ENCODE measurements around the gene RLF. TPM values are rescaled to one million over a fixed set of nuclear protein-coding genes. Genes with fewer than 3 reads are reported as not detected.

RLF gene
- total and polyA plus RNA-seq, 9 donors: 6.9 to 29.3 (median 18.0) TPM

DNA sequence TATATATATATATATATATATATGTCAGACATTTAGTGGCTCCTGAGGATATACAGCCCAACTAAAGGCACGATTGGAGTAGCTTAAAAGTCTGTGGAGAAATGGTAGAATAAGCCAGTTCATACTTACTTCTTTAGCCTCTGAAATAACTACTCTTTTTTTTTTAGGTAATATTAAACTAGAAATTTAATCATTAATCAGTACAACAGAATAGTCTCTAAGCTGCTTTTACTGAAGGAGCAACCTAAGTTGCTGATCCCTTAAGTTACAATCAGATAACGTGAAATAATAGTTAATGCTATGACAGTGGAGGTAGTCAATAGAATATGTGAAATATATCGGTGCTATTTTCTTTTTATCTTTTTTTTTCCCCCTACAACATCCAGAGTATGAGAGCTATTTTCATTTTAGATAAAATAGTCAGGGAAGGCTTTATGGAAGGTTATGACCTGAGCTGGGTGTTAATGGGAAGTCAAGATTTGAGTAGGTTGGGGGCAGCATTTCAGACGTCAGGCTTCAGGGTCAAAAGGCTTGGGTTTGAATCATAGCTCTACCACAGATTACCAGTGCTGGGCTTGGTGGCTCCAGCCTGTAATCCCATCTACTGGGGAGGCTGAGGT lies 112.5 kb downstream of the RLF start:
- no peak overlapping the region for H3K27ac ChIP-seq
- no peak for DNase-seq
- H3K4me3 ChIP-seq: no peak overlapping the region
- H3K9me3 ChIP-seq: no peaks in the 10 kb centered on the region
- TF ChIP-seq POLR2A (IDR thresholded peaks at IDR 0.05) (no peak), EP300 (IDR thresholded peaks at IDR 0.05) (no peak)
- TF ChIP-seq, protein P1, sequence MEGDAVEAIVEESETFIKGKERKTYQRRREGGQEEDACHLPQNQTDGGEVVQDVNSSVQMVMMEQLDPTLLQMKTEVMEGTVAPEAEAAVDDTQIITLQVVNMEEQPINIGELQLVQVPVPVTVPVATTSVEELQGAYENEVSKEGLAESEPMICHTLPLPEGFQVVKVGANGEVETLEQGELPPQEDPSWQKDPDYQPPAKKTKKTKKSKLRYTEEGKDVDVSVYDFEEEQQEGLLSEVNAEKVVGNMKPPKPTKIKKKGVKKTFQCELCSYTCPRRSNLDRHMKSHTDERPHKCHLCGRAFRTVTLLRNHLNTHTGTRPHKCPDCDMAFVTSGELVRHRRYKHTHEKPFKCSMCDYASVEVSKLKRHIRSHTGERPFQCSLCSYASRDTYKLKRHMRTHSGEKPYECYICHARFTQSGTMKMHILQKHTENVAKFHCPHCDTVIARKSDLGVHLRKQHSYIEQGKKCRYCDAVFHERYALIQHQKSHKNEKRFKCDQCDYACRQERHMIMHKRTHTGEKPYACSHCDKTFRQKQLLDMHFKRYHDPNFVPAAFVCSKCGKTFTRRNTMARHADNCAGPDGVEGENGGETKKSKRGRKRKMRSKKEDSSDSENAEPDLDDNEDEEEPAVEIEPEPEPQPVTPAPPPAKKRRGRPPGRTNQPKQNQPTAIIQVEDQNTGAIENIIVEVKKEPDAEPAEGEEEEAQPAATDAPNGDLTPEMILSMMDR (IDR thresholded peaks at IDR 0.05): no peak
- peaks cover 2% of the 10 kb centered on the region for H3K36me3 ChIP-seq
- H3K4me1 ChIP-seq (ENCODE audit: insufficient read depth): no peaks in the 10 kb centered on the region
- no peaks in the 10 kb centered on the region for H3K27me3 ChIP-seq
- 83 to 85% (median 84%) methylated on average over 4 of the region's 4 CpGs for WGBS, 3 donors
- intact Hi-C loops (cut with DNase I): no loop called here

DNA sequence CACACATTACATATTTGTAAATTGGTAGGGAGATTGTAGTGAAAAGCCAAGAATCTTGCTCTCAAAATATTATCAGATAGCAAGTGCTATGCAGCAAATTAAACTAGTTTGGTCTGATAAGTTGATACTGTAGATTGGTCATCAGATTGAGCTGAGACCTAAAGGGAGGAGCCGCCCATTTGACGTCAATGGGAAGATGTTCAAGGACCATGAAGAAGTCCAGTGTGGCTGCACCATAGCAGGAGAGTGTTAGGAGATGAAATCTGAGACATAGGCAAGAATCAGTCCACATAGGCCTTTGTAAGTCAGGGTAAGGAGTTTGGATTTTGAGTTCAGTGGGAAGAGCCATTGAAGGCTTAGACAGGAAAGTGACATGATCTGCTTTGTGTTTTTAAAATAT lies 113.1 kb downstream of the RLF start:
- H3K9me3 ChIP-seq: no peaks in the 10 kb centered on the region
- no peak overlapping the region for H3K27ac ChIP-seq
- H3K4me1 ChIP-seq (ENCODE audit: insufficient read depth): no peaks in the 10 kb centered on the region
- no peak for TF ChIP-seq POLR2A (IDR thresholded peaks at IDR 0.05)
- no peak for TF ChIP-seq EP300 (IDR thresholded peaks at IDR 0.05)
- TF ChIP-seq, protein P1 (IDR thresholded peaks at IDR 0.05): no peak
- no peaks in the 10 kb centered on the region for H3K27me3 ChIP-seq
- peaks cover 2% of the 10 kb centered on the region for H3K36me3 ChIP-seq
- intact Hi-C loops (cut with DNase I): no loop called here
- no peak overlapping the region for H3K4me3 ChIP-seq
- WGBS, 3 donors: 88 to 98% (median 96%) methylated on average over 2 of the region's 2 CpGs
- DNase-seq: no peak

DNA sequence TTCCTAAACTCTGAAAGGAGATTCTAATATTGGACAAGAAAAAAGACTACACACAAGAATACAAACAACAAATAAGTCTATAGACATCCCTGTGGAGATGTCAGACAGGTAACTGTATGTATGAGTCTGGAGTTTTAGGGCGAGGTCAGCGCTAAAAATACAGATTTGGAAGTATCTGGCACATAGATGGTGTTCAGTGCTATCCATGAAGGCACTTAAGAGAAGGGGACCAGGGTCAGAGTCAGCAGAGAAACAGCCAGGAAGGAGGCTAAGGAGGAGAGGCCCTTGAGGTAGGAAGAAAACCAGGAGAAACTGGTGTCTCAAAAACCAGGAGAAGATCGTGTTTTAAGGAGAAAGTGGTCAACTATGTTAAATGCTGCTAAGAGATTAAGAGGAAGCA lies 114.9 kb downstream of the RLF start:
- intact Hi-C loops (cut with DNase I): no loop called here
- H3K4me1 ChIP-seq (ENCODE audit: insufficient read depth): no peaks in the 10 kb centered on the region
- TF ChIP-seq POLR2A (IDR thresholded peaks at IDR 0.05) (no peak), EP300 (IDR thresholded peaks at IDR 0.05) (no peak)
- TF ChIP-seq, protein P1 (IDR thresholded peaks at IDR 0.05): no peak
- H3K27ac ChIP-seq: no peak overlapping the region
- no peaks in the 10 kb centered on the region for H3K36me3 ChIP-seq
- no peak overlapping the region for H3K4me3 ChIP-seq
- WGBS, 3 donors: 86 to 95% (median 90%) methylated on average over 3 of the region's 3 CpGs
- no peak for DNase-seq
- H3K9me3 ChIP-seq: no peaks in the 10 kb centered on the region
- H3K27me3 ChIP-seq: no peaks in the 10 kb centered on the region

DNA sequence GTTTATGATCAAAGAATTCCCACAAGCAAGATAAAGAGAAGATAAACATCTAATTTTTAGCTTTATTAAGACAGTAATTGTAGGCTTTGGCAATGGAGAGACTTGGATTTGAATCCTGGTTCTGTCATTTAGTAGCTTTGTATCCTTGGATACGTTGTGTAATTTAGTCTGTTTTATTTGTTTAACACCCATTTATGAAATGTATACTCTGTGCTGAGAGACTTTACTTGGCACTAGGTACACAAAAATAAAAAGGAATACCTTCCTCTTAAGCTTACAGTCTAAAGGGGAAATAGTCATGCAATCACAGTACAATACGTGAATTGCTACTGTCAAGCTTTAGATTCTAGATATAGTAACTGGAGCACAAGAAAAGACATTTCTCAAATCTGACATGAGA lies 120.7 kb downstream of the RLF start:
- TF ChIP-seq POLR2A (IDR thresholded peaks at IDR 0.05): no peak
- TF ChIP-seq, protein P1 (IDR thresholded peaks at IDR 0.05): no peak
- DNase-seq: no peak
- H3K4me1 ChIP-seq (ENCODE audit: insufficient read depth): no peaks in the 10 kb centered on the region
- H3K9me3 ChIP-seq: no peaks in the 10 kb centered on the region
- intact Hi-C loops (cut with DNase I): no loop called here
- no peaks in the 10 kb centered on the region for H3K27me3 ChIP-seq
- no peak overlapping the region for H3K4me3 ChIP-seq
- WGBS, 3 donors: 75 to 87% (median 85%) methylated on average over 2 of the region's 2 CpGs
- no peaks in the 10 kb centered on the region for H3K36me3 ChIP-seq
- H3K27ac ChIP-seq: no peak overlapping the region

Small RNA genes lying within 50 kb of the gene (small RNA-seq; reads per million reads assigned to genes)
- gene RNU6-1237P: not detected

Other genes with a start within 250 kb of the RLF start
- 100 to 1,000 TPM in 1 of 7 donors, 1 to 10 TPM in 6; 1.9 to 121 (median 3.6) TPM for gene MFSD2A, start 206.2 kb upstream of the RLF start, total RNA-seq
- gene MFSD2A, start 206.2 kb upstream of the RLF start, polyA plus RNA-seq: 1 to 10 TPM; 3.6 to 6.2 TPM
- 100 to 1,000 TPM in 5 of 7 donors, 10 to 100 TPM in 2; 76.8 to 257 (median 194) TPM for gene CAP1, start 120.7 kb upstream of the RLF start, total RNA-seq
- 100 to 1,000 TPM; 110 to 325 TPM for gene CAP1, start 120.7 kb upstream of the RLF start, polyA plus RNA-seq
- 10 to 100 TPM; 38.0 to 84.2 (median 71.0) TPM for gene PPT1, start 64.1 kb upstream of the RLF start, total RNA-seq
- gene PPT1, start 64.1 kb upstream of the RLF start, polyA plus RNA-seq: 100 to 1,000 TPM in 1 of 2 donors, 10 to 100 TPM in 1; 53.5 to 247 TPM
- gene TMCO2, start 86.5 kb downstream of the RLF start, total RNA-seq: not detected
- not detected for gene TMCO2, start 86.5 kb downstream of the RLF start, polyA plus RNA-seq
- gene ZMPSTE24, start 96.8 kb downstream of the RLF start, total RNA-seq: 10 to 100 TPM; 24.5 to 36.9 (median 29.0) TPM
- gene ZMPSTE24, start 96.8 kb downstream of the RLF start, polyA plus RNA-seq: 10 to 100 TPM; 19.0 to 44.4 TPM
- 1 to 10 TPM in 4 of 7 donors, under 1 TPM in 3; 0.30 to 5.7 (median 1.7) TPM for gene COL9A2, start 155.9 kb downstream of the RLF start, total RNA-seq
- 1 to 10 TPM; 1.2 to 2.2 TPM for gene COL9A2, start 155.9 kb downstream of the RLF start, polyA plus RNA-seq
- gene SMAP2, start 212.3 kb downstream of the RLF start, total RNA-seq: 10 to 100 TPM; 11.6 to 25.7 (median 15.4) TPM
- 10 to 100 TPM; 10.7 to 72.0 TPM for gene SMAP2, start 212.3 kb downstream of the RLF start, polyA plus RNA-seq